HG02852 (cell line): ENCODE measurements around the gene ADTRP.
"Not testable (repeated sequence)": the region's sequence is repeated elsewhere in the genome, so short reads cannot be mapped to it uniquely, and the experiment has no call there.

Experiments used
- ATAC-seq: cut with Tn5 transposase; IDR thresholded peaks from one replicate; pipeline ENCODE4 v1.9.1; 2021; ENCODE audit warnings: mild to moderate bottlenecking, moderate library complexity; ENCODE audit not compliant: unreplicated experiment

ADTRP gene

DNA sequence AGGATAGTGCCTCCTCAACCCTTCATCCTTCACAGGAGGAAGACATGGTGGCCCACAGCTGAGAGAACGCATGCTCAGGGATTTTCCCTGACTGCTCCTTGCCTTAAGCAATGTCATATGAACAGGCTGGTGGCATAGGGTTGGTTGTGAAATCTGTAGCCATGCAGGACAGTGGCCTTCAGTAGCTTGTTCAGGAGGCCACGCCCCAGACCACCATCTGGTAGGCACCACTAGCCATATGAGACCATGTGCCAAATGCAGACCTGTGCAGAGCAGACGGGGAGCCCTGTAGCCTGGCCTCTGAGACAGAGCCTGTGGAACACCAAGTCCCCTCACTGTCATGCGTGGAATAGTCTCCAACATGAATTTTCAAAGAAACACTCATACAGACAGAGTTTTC is 76.5 kb downstream of the ADTRP start:
- ATAC-seq: no peak

DNA sequence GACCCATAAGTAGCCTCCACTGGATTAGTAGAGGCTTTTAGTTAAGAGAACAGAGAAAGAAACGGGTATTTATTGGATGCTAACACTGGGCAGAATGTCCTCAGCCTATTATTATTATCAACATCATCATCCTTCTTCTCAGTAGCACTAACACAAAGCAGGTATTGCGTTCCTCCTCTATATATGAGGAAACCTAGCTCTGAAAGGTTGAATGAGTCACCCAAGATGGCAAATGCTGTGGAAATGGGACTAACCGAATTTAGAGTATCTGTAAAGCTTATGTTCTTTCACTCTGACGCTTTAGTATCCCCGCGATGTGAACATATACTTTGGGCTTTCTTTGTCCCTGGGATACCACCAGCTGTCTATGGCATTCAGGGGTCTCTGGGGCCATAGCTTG is 77.0 kb downstream of the ADTRP start:
- ATAC-seq: no peak

DNA sequence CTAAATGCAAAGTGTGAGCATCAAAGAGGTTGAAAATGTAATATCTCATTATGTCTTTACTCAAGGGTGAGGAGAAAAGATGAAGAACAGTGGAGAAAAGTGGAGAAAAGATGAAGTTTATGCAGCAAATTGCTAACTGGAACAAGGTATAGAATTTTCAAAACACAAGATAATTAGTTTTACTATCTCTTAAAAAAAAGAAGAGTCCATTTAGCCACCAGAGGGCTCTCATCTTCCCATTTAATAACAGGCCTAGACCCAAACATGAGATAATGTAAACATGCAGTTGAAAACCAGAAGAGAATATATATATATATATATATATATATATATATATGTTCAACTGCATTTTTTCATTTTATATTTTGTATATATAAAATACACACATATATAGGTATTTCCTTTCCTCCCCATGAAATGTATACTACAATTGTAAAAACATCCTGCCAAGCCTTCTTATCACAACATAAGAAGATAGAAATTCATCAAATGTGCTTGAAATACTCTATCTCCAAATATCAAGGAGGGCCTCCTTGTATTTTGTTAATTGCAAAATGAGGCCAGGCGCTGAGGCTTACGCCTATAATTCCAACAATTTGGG is 78.4 kb downstream of the ADTRP start:
- ATAC-seq: no peak

DNA sequence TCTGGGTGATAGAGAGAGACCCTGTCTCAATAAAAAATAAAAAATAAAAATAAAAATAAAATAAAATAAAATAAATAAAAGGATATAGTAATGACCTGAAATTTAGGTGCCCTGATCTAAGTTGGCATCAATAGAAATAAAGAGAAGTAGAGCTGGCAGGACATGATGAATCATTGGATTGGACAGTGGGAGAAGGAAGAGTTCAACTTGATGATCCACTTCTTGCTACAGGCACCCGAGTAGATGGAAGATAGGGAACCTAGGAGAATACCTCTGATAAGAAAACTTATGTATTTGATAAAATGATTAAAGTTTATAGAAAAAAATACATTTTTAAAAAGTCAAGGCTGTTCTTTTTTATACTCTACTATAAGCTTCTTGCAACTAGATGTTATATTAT is 79.0 kb downstream of the ADTRP start:
- ATAC-seq: no peak

DNA sequence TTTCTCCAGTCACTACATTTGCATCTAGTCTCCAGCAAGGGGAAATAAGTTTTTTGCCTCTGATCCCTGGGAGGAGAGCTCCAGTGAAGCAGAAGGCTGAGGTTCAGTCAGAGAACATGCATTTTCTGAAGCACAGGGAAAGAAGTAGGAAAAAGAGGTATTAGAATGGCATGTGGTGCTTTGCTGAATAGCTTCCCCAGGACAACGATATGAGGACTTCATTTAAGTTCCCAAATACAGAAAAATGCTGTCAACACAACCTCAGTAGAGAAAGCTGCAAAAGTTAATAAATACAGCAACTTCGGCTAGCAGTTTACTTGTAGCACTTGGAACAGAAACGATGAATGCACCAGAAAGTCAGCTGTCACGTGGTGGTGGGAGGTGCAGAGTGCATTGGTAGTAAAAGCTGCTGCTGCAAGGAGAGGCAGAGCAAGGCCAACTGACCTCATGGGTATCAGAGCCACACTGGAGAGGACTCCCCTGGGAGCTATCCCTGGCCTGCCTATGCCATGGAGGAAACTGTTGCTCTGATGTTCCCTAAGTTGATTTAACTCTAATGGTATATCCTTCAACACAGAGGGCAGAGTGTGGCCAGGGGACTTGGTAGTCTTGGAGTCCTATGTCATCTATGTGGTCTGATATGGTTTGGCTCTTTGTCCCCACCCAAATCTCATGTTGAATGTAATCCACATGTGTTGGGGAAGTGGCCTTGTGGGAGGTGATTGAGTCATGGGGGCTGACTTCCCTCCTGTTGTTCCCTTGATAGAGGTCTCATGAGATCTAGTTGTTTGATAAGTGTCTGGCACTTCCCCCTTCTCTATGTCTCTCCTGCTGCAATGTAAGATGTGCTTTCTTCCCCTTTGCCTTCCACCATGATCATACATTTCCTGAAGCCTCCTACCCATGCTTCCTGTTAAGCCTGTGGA is 85.9 kb downstream of the ADTRP start:
- no peak for ATAC-seq

DNA sequence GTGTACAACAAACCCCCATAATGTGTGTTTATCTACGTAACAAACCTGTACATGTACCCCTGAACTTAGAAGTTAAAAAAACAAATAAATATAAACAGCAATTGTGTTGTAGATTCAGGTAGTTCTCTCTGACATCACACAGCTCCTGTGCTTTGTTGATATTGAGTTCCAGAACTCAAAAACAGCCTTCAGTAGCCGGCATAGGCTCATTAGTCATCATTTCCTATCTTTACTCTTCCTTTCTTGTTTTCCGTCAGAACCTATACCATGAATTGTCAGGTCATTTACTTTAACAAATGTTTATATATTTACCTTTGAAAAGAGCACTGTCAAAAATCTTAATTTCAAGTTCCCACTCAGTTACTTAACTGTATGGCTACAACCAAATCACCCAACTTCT is 88.8 kb downstream of the ADTRP start:
- no peak for ATAC-seq

DNA sequence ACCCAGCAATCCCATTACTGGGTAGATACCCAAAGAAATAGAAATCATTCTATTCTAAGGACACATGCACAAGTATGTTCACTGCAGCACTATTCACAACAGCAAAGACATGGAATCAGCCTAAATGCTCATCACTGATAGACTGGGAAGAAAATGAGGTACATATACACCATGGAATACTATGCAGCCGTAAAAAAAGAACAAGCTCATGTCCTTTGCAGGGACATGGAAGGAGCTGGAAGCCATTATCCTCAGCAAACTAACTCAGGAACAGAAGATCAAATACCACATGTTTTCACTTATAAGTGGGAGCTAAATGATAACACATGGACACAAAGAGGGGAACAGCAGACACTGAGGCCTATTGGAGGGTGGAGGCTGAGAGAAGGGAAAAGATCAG is 89.2 kb downstream of the ADTRP start:
- ATAC-seq: not testable (repeated sequence)

DNA sequence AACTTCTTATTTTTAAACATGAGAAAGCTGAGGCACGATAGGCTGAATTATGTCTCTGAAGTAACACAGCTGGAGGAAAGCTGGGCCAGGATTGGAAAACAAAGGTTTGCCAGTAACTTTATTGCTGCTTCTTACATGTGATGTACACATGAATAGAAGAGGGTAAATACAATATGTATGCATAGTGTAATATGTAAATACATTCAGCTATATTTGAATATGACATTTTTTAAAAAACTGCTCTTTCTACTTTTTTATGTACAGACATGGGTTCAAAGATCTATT is 90.2 kb downstream of the ADTRP start:
- no peak for ATAC-seq

DNA sequence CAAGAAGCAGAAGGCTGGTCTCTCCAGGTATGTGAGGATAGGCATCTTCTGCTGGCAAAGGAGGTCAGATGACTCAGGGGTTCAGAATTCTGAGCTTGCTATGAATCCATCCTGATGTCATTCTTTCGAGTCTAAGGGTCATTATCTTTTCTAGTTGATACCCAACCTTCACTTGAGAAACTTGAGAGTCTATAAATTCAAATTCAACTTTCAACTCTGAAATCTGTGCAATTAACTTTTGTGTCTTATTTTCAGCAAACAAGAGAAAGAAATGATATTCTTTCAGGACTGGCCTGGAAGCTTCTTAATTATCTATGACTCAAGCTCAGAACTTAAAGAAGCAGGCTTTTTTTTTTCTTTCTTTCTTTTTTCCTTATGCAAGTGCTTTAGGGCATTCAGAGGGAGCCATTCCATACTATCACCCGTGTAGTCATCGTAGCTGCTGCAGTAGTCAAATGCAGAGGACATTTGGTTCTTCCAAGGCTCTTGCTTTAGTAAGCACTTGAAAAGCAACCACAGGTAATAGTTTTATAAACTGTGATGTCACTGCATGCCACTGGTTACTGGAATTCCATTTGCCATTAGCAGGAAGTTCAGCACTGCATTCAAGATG is 93.0 kb downstream of the ADTRP start:
- ATAC-seq: no peak

DNA sequence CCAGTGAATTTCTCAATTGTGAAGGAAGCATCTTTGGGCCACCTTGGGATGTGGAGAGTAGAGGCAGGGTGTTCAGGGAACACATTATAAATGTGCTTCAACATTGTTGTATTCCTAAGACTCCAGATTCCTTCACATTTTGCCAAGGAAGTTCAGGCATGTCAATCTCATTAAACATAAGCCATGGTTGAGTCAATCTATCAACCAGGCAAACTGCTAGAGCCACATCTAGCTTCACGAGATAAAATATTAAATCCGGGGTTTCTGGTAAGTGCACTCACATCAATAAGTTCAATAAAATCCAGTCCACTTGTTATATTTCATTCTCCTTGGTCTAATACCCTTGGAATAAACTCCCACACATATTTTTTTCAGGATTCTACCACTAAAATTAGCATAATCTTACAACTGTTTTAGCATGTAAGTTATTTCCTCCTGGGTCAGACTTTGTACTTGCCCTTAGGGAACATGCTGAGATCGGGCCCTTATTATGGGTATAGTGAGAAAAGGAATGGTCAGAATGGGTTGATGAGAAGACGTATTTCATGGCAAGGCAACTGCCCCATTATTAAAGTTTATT is 93.6 kb downstream of the ADTRP start:
- no peak for ATAC-seq

DNA sequence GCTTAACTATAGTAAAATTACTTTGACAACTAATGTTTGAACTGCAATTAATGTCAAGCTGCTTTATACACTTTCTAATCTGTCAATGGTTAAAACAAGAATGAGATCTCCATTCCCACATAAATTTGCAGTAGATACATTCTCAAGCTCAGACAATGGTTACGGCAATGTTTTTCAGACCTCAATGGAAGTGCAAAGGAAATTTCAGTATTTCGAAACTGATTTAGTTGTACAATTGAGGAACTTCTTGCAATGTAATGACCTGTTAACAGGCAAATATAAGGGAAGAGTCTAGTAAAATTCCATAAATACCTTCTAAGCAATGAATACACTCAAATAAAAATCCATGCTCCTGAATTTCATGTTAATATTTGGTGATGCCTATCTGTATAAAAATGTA is 94.7 kb downstream of the ADTRP start:
- ATAC-seq: no peak

DNA sequence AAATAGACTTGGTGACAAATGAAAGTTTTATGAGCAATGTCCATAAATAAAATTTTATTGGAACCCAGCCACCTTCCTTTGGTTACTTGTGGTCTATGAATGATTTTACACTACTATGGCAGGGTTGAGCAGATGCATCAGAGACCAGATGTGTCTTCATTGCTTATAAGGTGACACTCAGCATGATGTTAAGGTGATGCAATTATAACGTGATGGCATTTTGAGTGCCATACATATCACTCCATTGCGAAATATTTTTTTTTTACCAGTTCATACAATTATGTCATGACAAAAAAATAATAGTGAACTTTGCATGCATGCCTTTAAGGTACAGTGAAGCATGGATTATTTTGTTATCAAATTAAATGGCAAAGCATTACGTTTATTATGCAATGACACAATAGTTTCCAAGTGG is 96.0 kb downstream of the ADTRP start:
- no peak for ATAC-seq

DNA sequence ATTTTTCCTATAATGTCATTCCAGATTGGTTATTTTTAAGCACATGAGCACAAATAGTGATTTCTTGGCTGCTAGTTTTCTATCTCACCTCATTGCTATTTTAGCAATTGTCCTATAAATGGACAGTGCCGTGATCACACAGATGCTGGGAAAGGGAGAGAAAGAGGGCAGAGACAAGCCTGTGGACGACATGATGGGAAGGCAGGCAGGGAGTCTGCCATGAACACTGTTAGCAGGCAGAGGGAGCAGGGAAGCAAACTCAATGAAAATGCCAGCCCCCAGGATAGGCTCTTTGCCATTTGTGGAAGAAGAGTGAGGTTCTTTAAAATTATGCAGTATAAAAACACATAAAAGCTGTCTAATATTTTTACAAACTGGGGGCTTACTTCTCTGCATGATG is 96.8 kb downstream of the ADTRP start:
- ATAC-seq: no peak

DNA sequence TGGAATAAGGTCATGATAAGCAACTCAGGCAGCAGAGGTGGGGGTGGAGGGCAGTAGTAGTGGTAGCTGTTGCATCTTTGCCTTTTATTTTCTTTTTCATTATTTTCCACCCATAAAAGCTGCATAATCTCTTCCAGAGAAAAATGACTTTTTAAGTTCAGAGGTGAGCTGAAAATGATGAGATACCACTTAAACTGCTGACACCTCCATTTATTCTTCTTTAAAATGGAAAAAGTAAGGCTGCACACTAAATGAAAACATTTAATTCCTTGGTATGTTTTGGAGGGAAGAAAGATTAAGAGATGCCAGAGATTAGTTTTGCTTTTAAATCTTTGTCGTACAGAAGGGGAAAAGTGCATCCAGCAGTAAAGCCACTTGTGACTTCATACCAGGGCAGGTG is 97.2 kb downstream of the ADTRP start:
- no peak for ATAC-seq

DNA sequence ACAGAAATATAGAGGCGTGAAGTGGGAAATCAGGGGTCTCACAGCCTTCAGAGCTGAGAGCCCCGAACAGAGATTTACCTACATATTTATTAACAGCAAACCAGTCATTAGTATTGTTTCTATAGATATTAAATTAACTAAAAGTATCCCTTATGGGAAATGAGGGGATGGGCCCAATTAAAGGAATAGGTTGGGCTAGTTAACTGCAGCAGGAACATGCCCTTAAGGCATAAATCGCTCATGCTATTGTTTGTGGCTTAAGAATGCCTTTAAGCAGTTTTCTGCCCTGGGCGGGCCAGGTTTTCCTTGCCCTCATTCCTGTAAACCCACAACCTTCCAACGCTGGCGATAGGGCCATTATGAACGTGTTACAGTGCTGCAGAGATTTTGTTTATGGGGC is 98.1 kb downstream of the ADTRP start:
- ATAC-seq: not testable (repeated sequence)

DNA sequence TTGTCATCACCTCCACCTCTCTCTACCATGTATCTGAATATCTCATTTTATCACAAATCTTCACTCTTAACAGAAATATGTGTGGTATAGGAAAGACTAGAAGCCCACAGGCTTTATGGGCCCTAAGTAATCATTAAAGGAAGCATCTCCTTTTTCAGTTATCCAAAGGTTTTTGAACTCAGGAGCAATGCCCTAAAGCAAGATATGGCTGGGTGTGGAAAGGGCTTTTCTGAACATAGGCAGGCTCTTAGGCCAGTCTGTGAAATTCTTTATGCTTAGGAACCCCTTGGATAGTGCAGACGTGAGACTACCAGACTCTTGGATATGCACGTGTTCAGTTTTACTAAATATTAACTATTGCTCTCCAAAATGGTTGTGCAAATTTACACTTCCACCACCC is 99.5 kb downstream of the ADTRP start:
- ATAC-seq: no peak

DNA sequence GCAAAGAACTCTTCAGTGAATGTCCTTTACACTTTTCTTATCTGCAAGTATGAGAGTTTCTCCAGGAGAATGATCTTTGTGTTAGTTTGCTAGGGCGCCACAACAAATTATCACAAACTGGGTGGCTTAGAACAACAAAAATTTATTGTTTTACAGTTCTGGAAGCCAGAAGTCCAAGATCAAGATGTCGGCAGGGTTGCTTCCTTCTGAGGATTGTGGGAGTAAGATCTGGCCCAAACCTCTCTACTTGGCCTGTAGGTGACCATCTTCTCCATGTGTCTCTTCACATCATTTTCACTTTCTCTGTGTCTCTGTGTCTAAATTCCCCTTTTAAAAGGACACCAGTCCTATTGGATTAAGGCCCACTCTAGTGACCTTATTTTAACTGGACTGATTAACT is 103.0 kb downstream of the ADTRP start:
- no peak for ATAC-seq

DNA sequence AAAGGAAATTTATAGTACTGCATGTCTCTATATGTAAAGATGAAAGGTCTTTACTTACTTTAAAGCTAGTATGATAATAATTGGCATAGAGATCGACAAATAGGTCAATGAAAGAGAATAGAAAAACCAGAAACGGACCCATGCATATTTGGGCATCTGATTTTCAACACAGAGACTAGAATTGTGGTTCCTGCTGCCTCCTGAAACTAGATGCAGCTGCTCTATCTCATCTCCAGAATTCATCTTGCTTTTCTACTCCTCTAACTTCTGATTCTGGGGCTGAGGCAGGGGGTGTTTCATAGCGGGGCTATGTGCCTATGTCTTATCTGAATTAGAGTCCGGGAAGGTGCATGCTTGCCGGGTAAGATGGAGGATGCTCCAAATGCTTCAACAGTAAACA is 105.9 kb downstream of the ADTRP start:
- ATAC-seq: no peak

DNA sequence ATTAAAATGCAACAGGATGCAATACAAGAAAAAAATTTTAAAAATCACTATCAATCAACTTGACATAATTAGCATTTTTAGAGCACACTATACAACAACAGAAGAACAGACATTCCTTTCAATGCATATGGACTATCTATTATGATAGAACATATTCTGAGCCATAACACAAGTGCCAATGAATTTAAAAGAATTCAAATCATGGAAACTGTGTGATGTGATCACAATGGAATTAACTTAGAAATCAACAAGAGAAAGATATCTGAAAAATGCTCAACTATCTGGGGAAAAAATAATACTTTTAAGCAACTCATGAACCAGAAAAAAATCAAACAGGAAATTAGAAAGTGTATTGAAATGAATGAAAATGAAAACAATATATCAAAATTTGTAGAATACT is 106.3 kb downstream of the ADTRP start:
- no peak for ATAC-seq

DNA sequence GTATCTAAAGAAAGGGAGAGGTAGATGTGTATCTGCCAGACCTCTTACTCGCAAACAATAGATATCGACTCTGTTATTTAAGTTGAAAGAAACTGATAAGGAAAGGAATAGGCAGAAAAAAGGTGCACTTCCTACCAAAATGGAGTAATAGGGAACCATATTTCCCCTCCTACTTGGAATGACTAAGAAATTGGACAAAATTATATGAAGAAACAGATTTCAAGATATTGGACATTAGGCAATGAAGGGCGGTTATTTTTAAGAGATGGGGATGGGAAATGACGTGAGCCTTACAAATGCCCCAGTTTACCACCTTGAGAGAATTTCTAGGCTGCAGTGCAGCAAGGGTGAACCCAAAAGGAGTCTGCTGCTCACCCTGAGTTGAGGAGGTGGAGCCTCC is 108.9 kb downstream of the ADTRP start:
- no peak for ATAC-seq

DNA sequence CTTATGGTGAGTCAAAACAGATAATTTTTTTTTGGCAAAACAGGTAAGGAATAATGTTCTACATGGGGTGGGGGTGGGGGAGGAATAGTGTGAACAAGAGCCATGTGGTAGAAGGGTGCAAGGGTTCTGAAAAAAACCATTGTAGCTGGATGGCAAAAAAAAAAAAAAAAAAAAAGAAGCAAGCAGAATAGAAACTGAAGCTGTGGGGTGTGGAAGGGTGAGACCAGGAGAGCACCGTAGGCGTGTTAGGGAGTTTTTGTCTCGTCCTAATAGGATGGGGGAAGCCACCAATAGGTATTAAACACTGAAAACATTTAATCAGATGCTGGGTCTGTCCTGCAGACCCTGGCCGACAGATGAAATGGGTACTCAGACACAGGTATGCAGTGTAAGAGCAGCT is 110.1 kb downstream of the ADTRP start:
- no peak for ATAC-seq

DNA sequence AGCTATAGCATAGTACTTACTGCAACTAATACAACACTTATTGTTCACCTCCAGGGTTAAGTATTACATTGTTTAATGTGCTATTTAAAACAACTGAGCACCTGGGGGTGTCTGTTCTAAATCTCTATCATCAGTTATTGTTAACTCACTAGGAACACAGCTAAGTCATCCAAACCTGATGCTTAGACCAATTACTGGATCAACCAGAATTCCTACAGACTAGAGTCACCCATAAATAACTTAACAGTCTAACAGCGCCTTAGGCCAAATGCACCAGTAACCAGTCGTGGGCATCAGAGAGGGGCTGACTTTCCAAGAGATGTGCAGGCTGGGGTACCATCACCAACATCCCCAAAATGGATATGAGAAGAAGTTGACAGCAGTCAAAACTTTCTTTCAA is 110.7 kb downstream of the ADTRP start:
- ATAC-seq: no peak
